Endothelial cell of hepatic sinusoid (primary cell): ENCODE data around the gene KAZN.

ENCODE experiments used
- in situ Hi-C: cut with HindIII; loops from 2 replicates; pipeline ENCODE4 v1.10.0; 2017; ENCODE audit warnings: low sequenced_read_pairs

KAZN gene

GRCh38 chr1:14894811-14895560 lies 296.5 kb downstream of the KAZN start:
- in situ Hi-C loops: loop anchor here (5.0 to 10.0 kb wide), 2 partner anchors 70 to 172 kb away; no protein-coding TSS in a partner anchor

DNA sequence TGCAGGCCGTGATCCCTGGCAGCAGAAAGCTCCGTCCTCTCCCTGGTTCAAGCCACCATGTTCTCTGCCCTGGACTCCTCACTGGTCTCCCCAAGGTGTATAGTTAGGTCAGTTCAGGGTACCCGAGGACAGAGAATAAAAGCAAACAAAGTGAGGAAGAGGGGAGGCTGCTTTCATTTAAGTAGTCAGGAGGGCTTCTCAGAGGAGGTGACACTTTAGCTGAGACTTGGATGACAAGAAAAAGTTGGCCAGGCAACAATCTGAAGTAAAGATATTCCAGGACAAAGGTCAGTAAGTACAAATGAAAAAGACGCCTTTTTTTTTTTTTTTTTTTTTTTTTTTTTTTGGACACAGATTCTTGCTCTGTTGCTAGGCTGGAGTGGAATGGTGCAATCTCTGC lies 297.2 kb downstream of the KAZN start:
- in situ Hi-C loops: loop anchor here (10.0 kb wide), 1 partner anchor 71 kb away; no protein-coding TSS in a partner anchor

- in situ Hi-C loops: loop anchor here (10.0 kb wide), 1 partner anchor 72 kb away; no protein-coding TSS in a partner anchor
Observed at GRCh38 chr1:14896381-14897079, 298.0 kb downstream of the KAZN start.

DNA sequence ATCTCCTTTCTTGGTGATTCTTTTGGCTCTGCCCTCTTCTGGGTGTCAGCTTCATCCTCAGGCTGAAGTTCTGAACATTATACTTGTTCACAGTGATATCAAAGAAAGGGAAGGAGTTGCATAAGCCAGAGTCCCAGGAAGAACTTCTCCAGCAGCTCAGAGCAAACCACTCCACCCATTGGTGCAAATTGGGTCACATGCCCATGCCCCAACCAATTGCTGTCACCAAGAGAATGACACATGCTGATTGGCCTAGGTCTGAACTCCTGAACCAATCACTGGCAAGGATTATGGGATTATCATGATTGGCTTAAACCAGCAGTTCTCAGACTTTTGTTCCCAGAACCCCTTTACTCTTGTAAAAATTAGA lies 298.6 kb downstream of the KAZN start:
- in situ Hi-C loops: loop anchor here (10.0 kb wide), 1 partner anchor 72 kb away; no protein-coding TSS in a partner anchor

DNA sequence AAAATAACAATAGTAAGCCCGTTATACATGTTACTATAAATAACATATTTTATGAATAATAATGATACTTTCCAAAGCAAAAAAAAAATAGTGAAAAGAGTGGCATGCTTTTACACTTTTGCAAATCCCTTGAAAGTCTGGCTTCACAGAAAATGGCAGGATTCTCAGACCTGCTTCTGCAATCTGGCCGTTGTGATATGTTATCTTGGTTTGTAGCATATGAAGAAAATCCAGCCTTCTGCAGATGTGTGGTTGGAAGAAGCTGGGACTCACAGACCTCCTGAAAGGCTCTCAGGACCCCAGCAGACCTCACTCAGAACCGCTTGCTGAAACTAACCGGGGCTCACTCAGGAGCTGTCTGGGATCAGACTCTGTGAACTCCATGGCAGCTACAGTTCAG lies 299.1 kb downstream of the KAZN start:
- in situ Hi-C loops: loop anchor here (10.0 kb wide), 1 partner anchor 73 kb away; no protein-coding TSS in a partner anchor

DNA sequence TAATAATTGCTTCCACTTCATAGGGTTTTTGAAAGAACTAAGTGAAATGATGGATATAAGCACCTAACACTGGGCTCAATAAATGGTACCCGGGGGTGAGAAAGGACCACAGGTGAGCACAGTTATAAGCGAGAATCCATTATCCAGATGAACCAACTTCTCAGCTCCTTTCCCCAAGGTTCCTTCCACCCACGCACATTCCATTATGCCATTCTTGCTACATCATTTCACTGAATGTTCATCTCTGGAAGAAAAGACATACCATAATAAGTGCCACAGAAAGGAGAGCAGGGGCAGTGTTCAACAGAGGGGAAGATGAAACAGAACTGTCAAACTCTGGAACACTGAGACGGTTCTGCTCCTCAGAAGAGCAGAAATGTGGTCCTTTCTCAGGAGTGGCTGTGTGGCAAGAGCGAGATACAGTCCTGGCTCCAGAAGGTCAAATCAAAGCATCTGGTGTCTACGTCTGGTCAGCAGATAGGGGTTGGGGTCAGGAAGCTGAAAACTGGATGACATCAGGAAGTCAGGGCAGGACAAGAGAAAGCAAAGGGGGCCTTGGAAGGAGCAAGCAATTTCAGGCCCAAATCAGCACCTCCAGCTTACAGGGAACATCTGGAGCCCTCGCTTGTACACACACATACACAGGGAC lies 299.6 kb downstream of the KAZN start:
- in situ Hi-C loops: loop anchor here (10.0 kb wide), 1 partner anchor 73 kb away; no protein-coding TSS in a partner anchor

DNA sequence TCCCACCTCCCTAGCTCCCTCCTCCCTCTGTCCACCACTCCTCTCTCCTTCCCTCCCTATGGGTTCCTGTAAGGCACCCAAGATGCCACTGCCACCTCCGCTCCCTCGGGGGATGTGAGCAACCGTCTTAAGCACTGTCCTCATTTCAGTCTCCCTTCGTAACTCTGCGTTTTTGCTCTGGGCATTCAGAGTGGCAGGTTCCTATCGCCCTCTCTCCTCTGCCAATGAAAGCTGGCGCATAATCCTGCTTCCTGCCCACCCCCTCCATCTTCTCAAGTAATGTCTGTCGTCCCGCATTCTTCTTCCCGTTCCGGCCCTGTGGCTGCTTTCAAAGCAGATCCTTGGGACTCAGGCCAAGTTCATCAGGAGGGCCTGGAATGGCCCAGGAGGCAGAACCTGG lies 301.2 kb downstream of the KAZN start:
- in situ Hi-C loops: loop anchor here (10.0 kb wide), 1 partner anchor 75 kb away; no protein-coding TSS in a partner anchor

DNA sequence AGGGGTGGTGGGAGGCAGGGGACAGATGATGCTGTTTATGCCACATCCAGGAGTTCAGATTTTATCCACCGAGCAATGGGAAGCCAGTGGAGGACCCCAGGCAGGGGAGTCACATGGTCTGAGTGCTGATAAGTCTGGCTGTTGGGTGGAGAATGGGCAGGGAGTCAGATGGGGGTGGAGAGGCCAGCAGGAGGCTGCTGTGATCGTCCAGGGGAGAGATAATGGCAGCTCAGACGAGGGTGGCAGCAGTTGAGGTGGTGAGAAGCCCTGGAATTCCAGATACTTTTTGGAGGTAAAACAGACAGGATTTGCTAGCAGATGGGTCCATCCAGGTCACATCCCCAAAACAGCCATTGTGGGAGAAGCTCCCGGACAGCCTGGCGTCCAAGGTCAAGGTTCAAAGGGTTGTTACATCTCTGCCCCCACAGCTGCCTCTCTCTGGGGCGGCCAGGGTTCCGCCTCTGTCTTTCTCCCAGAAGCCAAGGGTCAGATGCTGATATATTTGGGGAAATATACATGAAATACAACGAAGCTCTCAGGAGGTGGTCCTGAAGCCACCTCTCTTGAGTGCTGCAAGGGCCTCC lies 303.0 kb downstream of the KAZN start:
- in situ Hi-C loops: no loop called here

- in situ Hi-C loops: no loop called here
Observed at GRCh38 chr1:14903922-14904321, 305.4 kb downstream of the KAZN start.

GRCh38 chr1:14906665-14907064 lies 308.2 kb downstream of the KAZN start:
- in situ Hi-C loops: no loop called here

- in situ Hi-C loops: no loop called here
Observed at GRCh38 chr1:14907416-14907815, 308.9 kb downstream of the KAZN start.

DNA sequence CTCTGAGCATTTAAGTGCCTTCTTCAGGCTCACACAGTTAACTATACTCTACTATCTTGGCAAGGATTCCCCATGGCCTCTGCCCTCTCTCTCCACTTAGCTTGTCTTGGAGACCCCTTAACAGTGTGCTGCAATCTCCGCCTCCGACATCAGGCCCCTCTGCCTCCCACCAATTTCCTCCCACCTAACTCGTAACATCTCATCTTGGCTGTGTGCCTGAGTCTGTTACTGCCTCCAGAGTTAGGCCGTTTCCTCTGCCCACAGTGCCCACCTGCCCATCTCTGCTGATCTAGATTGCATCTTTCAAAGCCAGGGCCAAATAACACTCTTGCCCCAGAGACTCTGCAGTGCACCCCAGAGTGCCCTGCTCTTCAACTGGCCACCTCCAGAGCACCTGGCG lies 310.8 kb downstream of the KAZN start:
- in situ Hi-C loops: no loop called here

- in situ Hi-C loops: no loop called here
Observed at GRCh38 chr1:14909920-14910460, 311.5 kb downstream of the KAZN start.

GRCh38 chr1:14910984-14911721 lies 312.7 kb downstream of the KAZN start:
- in situ Hi-C loops: no loop called here

DNA sequence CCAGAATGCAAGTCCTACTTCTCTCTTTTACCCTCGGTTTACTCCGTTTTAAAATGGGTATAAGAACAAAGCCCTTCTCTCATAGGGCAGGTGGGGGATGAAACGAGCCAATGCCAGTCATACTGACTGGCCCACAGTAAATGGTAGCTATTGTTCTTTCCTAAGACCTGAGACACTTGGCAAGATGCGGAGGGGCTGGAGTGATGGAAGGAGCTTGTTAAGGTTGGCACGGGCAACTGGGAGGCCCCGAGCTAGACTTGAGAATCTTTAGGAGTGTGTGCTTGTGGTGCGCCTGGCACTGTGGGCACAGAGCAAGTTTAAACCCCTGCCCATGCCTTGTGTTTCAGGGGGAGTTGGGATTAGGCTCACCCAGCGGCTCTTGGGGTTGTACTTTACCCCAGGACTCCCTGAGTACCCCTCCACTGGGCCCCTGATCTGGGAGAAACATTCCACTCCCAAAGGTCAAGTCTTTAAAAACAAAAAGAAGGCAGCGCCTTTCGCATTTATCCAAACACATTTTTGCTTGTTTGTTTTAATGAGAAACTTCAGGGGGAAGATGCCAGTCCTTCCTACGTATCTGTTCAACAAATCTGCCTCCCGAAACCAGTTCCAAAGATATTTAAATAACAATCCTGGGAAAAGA lies 314.5 kb downstream of the KAZN start:
- in situ Hi-C loops: no loop called here

DNA sequence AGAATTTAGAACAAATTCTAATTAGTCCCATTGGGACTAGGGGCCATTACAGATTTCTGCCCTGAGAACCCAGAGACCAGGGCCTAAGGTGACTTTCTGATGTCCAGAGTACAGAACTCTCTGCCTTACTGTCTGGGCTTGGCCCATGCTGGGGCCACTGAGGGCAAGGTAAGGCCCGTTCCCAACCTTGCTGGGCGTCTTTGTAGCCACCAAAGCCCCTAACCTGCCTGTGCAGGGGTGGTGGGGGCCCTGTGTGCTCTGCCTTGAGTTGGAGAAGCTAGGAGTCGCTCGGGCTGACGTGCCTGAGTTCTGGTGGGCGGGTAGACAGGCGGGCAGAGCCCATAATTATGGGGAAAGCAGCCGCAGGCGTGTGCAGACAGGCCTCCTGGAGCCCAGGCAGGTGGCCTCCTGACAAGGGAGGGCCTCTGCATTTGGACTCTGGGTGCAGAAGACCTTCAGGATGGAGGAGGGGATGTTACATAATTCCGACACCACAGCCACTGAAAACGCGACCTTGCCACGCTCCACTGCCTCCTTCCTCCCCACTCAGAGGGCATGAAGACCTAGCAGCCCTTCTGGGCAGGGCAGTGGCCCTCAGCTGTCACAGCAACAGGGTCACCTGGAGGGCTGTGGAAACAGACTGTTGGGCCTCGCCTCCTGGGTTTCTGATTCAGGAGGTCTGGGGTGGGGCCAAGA lies 315.1 kb downstream of the KAZN start:
- in situ Hi-C loops: no loop called here

DNA sequence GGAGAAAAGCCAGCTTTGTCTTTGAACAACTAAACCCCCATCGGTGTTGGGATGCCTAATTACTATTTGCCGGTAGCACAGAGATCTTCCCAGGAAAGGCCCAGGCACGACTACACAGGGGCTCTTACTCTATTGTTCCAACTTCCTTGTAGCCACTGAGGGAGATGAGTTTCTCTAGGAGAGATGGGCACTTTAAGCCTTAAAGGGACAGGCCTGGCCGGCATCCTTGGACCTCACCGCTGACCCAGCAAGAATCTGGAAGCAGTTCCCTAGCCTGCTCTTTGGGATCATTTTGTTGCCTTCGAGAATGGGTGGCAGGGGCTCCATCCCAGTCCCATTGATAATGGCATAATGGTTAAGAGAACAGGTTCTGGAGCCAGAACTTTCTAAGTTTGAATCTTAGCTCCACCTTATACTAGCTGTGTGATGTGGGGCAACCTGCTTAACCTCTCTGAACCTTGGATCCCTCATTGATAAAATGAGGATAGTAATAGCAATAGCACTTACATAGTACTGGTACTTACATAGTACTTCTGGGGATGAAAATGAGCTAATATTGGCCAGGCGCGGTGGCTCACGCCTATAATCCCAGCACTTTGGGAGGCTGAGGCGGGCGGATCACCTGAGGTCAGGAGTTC lies 316.0 kb downstream of the KAZN start:
- in situ Hi-C loops: no loop called here

DNA sequence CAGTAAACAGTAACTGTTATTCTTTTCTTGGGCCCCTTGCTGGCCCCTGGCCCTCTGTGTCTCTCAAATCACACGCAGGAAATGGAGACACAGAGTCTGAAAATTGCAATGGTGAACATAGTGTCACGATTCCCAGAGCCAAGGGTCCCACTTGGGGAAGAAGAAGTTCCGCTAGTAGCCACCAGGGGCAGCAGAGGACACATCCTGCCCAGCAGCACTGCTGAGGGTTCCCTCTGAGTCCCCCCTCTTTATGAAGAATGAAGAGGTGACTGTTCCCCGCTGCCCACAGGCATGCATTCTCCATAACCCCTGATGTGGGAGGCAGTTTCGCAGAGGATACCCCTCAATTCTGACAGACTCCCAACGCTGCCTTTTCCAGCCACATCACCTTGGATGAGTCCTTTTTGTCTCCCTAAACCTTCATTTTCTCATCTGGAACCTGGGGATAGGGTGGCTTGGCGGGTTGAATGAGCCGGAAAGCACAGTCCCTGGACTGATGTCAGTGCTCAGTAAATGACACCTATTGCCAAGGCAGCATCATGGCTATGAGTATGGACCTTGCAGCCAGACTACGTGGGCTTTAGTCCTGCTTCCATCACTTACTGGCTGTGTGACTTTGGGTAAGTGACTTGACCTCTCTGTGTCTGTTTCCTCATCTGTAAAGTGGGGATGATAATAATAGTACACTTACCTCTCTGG lies 317.0 kb downstream of the KAZN start:
- in situ Hi-C loops: no loop called here
